ENCODE data around the gene RITA1. TPM values are rescaled to one million over a fixed set of nuclear protein-coding genes. Genes with fewer than 3 reads are reported as not detected.

Gene RITA1
- total RNA-seq, 1 experiment from 2014 or later = 20.7 TPM

GRCh38 chr12:113157218-113157859, 28.2 kb upstream of the RITA1 start:
- ChIA-PET RAD21 (ENCODE audit: low non-redundant PET in 1 of 2, low total read pairs in 2 of 2, uncharacterized antibody in 2 of 2, unreplicated experiment in 2 of 2) (no interaction called here), CTCF (no interaction called here), POLR2A (no interaction called here)
- Histone ChIP-seq H3K9ac (ENCODE audit: low read length) (no peak overlapping the region), H3K27me3 (ENCODE audit: insufficient read depth, low read length) (no peaks in the 10 kb centered on the region), H3K36me3 (ENCODE audit: control insufficient read depth in 1 of 2, insufficient read depth in 2 of 2, low read length in 2 of 2) (peaks cover 20 to 31% of the 10 kb centered on the region in 2 experiments; a peak in 3 of 4 replicates), H3K79me2 (ENCODE audit: insufficient read depth, low read length) (no peaks in the 10 kb centered on the region), H3K4me1 (ENCODE audit: control insufficient read depth in 1 of 2, insufficient read depth in 2 of 2, low read length in 2 of 2) (peaks cover 5 to 21% of the 10 kb centered on the region in 2 experiments; a peak in 3 of 4 replicates), H3K4me3 (replicated peaks in 1 of 2; ENCODE audit: low read depth in 1 of 2, low read length in 2 of 2) (no peak overlapping the region), H4K20me1 (ENCODE audit: insufficient read depth) (peaks cover 4% of the 10 kb centered on the region; the same call in 1 of the 2 replicates), H3K27ac (ENCODE audit: low read depth, low read length) (no peak overlapping the region), H2AFZ (ENCODE audit: low read depth, low read length, poor library complexity, severe bottlenecking) (no peak overlapping the region), H3K4me2 (ENCODE audit: low read length) (no peak overlapping the region), H3K9me2 (ENCODE audit: insufficient read depth) (no peaks in the 10 kb centered on the region), H3K9me3 (ENCODE audit: control insufficient read depth in 1 of 2, insufficient read depth in 1 of 2, low read depth in 1 of 2, low read length in 2 of 2) (no peaks in the 10 kb centered on the region)
- no TSS peak for BruUV-seq (replicated peaks)
- no peak for ATAC-seq
- no peak for DNase-seq (ENCODE audit: low read depth, low spot score)
- intact Hi-C loops (cut with micrococcal nuclease) = no loop called here
- TF ChIP-seq ZBTB33 (IDR thresholded peaks at IDR 0.05; ENCODE audit: extremely low read depth, insufficient replicate concordance, low read length) = no peak

GRCh38 chr12:113158439-113159203, 26.9 kb upstream of the RITA1 start:
- Histone ChIP-seq H3K36me3 (ENCODE audit: control insufficient read depth in 1 of 2, insufficient read depth in 2 of 2, low read length in 2 of 2) (peaks cover 20 to 35% of the 10 kb centered on the region in 2 experiments; a peak in 3 of 4 replicates), H2AFZ (ENCODE audit: low read depth, low read length, poor library complexity, severe bottlenecking) (no peak overlapping the region), H3K9me3 (ENCODE audit: control insufficient read depth in 1 of 2, insufficient read depth in 1 of 2, low read depth in 1 of 2, low read length in 2 of 2) (no peaks in the 10 kb centered on the region), H3K79me2 (ENCODE audit: insufficient read depth, low read length) (no peaks in the 10 kb centered on the region), H3K4me2 (ENCODE audit: low read length) (no peak overlapping the region), H4K20me1 (ENCODE audit: insufficient read depth) (peaks cover 4% of the 10 kb centered on the region; the same call in 1 of the 2 replicates), H3K27me3 (ENCODE audit: insufficient read depth, low read length) (no peaks in the 10 kb centered on the region), H3K9ac (ENCODE audit: low read length) (no peak overlapping the region), H3K4me1 (ENCODE audit: control insufficient read depth in 1 of 2, insufficient read depth in 2 of 2, low read length in 2 of 2) (peaks cover 1 to 12% of the 10 kb centered on the region in 2 experiments; a peak in 2 of 4 replicates), H3K9me2 (ENCODE audit: insufficient read depth) (no peaks in the 10 kb centered on the region), H3K4me3 (replicated peaks in 1 of 2; ENCODE audit: low read depth in 1 of 2, low read length in 2 of 2) (no peak overlapping the region), H3K27ac (ENCODE audit: low read depth, low read length) (no peak overlapping the region)
- no peak for ATAC-seq
- ChIA-PET RAD21 (ENCODE audit: low non-redundant PET in 1 of 2, low total read pairs in 2 of 2, uncharacterized antibody in 2 of 2, unreplicated experiment in 2 of 2) (no interaction called here), POLR2A (no interaction called here), CTCF (no interaction called here)
- intact Hi-C loops (cut with micrococcal nuclease) = no loop called here
- BruUV-seq (replicated peaks) = TSS peak; percentile 62
- no peak for DNase-seq (ENCODE audit: low read depth, low spot score)
- TF ChIP-seq YY1 (IDR thresholded peaks at IDR 0.05; ENCODE audit: extremely low read depth, insufficient replicate concordance, low read depth, low read length) (no peak), CEBPB (IDR thresholded peaks at IDR 0.05; ENCODE audit: low read depth) (no peak), EZH2phosphoT487 (IDR thresholded peaks at IDR 0.05; ENCODE audit: borderline replicate concordance) (no peak), ZBTB33 (IDR thresholded peaks at IDR 0.05; ENCODE audit: extremely low read depth, insufficient replicate concordance, low read length) (no peak), REST (IDR thresholded peaks at IDR 0.05; ENCODE audit: low read depth) (no peak), ATF3 (IDR thresholded peaks at IDR 0.05) (no peak), POLR2A (IDR thresholded peaks at IDR 0.05; ENCODE audit: borderline replicate concordance, extremely low read depth, insufficient read depth, insufficient read length) (no peak), CBX3 (IDR thresholded peaks at IDR 0.05; ENCODE audit: low read depth) (no peak)
